MM.1S (cell line): ENCODE results near the gene DNASE2B.

ENCODE experiments used
- DNase-seq: peaks from one replicate; pipeline ENCODE4 v3.0.0-alpha.2; 2015
- H2AFZ ChIP-seq: fragments of 300-600 bp; sonication (generic); 2 replicates; pipeline ENCODE4 v1.6.0; 2016; ENCODE audit warnings: antibody characterized with exemption, low read length
- H3F3A ChIP-seq: fragments of 300-600 bp; sonication (generic); 2 replicates; pipeline ENCODE4 v1.6.1; 2016; ENCODE audit warnings: mild to moderate bottlenecking, antibody characterized with exemption, low read length, moderate library complexity, mixed read lengths; ENCODE audit not compliant: insufficient read depth
- H3K27ac ChIP-seq: fragments of 300-600 bp; sonication (generic); 2 replicates; pipeline ENCODE4 v1.5.1; 2016; ENCODE audit warnings: mild to moderate bottlenecking, low read length
- H3K27me3 ChIP-seq: fragments of 300-600 bp; sonication (generic); replicated peaks from 2 replicates; pipeline ENCODE4 v1.6.0; 2016; ENCODE audit warnings: low read length; ENCODE audit not compliant: insufficient read depth
- H3K36me3 ChIP-seq: fragments of 300-600 bp; sonication (generic); replicated peaks from 2 replicates; pipeline ENCODE4 v1.6.1; 2016; ENCODE audit warnings: mild to moderate bottlenecking, low read length, mixed read lengths; ENCODE audit not compliant: insufficient read depth
- H3K4me1 ChIP-seq: fragments of 300-600 bp; sonication (generic); 2 replicates; pipeline ENCODE4 v1.6.1; 2016; ENCODE audit warnings: low read length, mixed read lengths
- H3K4me2 ChIP-seq: fragments of 300-600 bp; sonication (generic); 2 replicates; pipeline ENCODE4 v1.6.0; 2016; ENCODE audit warnings: low read depth, low read length
- H3K4me3 ChIP-seq: fragments of 300-600 bp; sonication (generic); 2 replicates; pipeline ENCODE4 v1.5.1; 2016; ENCODE audit warnings: low read length, mixed read lengths
- H3K79me2 ChIP-seq: fragments of 300-600 bp; sonication (generic); 2 replicates; pipeline ENCODE4 v1.6.1; 2016; ENCODE audit warnings: mixed run types, low read length, mixed read lengths
- H3K9ac ChIP-seq: fragments of 300-600 bp; sonication (generic); 2 replicates; pipeline ENCODE4 v1.6.1; 2016; ENCODE audit warnings: low read length, mixed read lengths
- H3K9me2 ChIP-seq: fragments of 300-600 bp; sonication (generic); replicated peaks from 2 replicates; pipeline ENCODE4 v1.6.1; 2016; ENCODE audit warnings: mild to moderate bottlenecking, low read length, mixed read lengths; ENCODE audit not compliant: insufficient read depth
- H3K9me3 ChIP-seq: fragments of 300-600 bp; sonication (generic); replicated peaks from 2 replicates; pipeline ENCODE4 v1.6.1; 2016; ENCODE audit warnings: mild to moderate bottlenecking, low read length, mixed read lengths; ENCODE audit not compliant: insufficient read depth
- H4K20me1 ChIP-seq: fragments of 300-600 bp; sonication (generic); 2 replicates; pipeline ENCODE4 v1.6.1; 2016; ENCODE audit warnings: mild to moderate bottlenecking, low read length, moderate library complexity, mixed read lengths; ENCODE audit not compliant: insufficient read depth
- CTCF ChIP-seq: fragments of 300-600 bp; sonication (generic); IDR thresholded peaks from 2 replicates; pipeline ENCODE4 v1.5.1; 2016; ENCODE audit warnings: antibody characterized with exemption, low read length, mixed read lengths
- EZH2 ChIP-seq: fragments of 300-600 bp; sonication (generic); optimal IDR thresholded peaks from 2 replicates; pipeline ENCODE3; 2017; ENCODE audit warnings: low read depth, mild to moderate bottlenecking, antibody characterized with exemption, low read length, mixed read lengths
- EZH2phosphoT487 ChIP-seq: fragments of 300-600 bp; sonication (generic); IDR thresholded peaks from 2 replicates; pipeline ENCODE4 v1.6.1; 2018; ENCODE audit warnings: antibody characterized with exemption, low read length

The DNASE2B gene

GRCh38 chr1:84376000-84376910, 22.0 kb upstream of the DNASE2B start:
- Histone ChIP-seq H3K9me3 (no peaks in the 10 kb centered on the region), H3K36me3 (no peaks in the 10 kb centered on the region), H3K27ac (no peak overlapping the region), H3K9ac (no peak overlapping the region), H3K4me1 (no peaks in the 10 kb centered on the region), H3K9me2 (no peaks in the 10 kb centered on the region), H4K20me1 (no peaks in the 10 kb centered on the region), H3F3A (no peaks in the 10 kb centered on the region), H3K79me2 (no peaks in the 10 kb centered on the region), H3K4me3 (no peak overlapping the region), H3K27me3 (no peaks in the 10 kb centered on the region), H2AFZ (no peak overlapping the region), H3K4me2 (no peak overlapping the region)
- no peak for DNase-seq
- no peak for TF ChIP-seq EZH2phosphoT487

- Histone ChIP-seq H3K9me2 (no peaks in the 10 kb centered on the region), H3K27ac (no peak overlapping the region), H4K20me1 (no peaks in the 10 kb centered on the region), H3K27me3 (no peaks in the 10 kb centered on the region), H3K4me2 (no peak overlapping the region), H3K9ac (no peak overlapping the region), H3K9me3 (no peaks in the 10 kb centered on the region), H3K36me3 (no peaks in the 10 kb centered on the region), H3K4me3 (no peak overlapping the region), H3K4me1 (no peaks in the 10 kb centered on the region), H3K79me2 (no peaks in the 10 kb centered on the region), H3F3A (no peaks in the 10 kb centered on the region), H2AFZ (no peak overlapping the region)
- TF ChIP-seq EZH2: no peak
- no peak for TF ChIP-seq CTCF
- TF ChIP-seq EZH2phosphoT487: no peak
- no peak for DNase-seq
Observed at GRCh38 chr1:84377480-84378095, 20.7 kb upstream of the DNASE2B start.

- Histone ChIP-seq H3K27ac (no peak overlapping the region), H3K4me3 (no peak overlapping the region), H3K4me1 (no peaks in the 10 kb centered on the region), H4K20me1 (no peaks in the 10 kb centered on the region), H3K9me3 (no peaks in the 10 kb centered on the region), H3F3A (no peaks in the 10 kb centered on the region), H3K36me3 (no peaks in the 10 kb centered on the region), H3K79me2 (no peaks in the 10 kb centered on the region), H2AFZ (no peak overlapping the region), H3K27me3 (no peaks in the 10 kb centered on the region), H3K4me2 (no peak overlapping the region), H3K9ac (no peak overlapping the region), H3K9me2 (no peaks in the 10 kb centered on the region)
- TF ChIP-seq EZH2phosphoT487: no peak
- TF ChIP-seq CTCF: no peak
- no peak for TF ChIP-seq EZH2
- DNase-seq: no peak
Observed at GRCh38 chr1:84379138-84379916, 19.0 kb upstream of the DNASE2B start.
